ENCODE measurements around the gene BFSP1. TPM values are rescaled to one million over a fixed set of nuclear protein-coding genes. Genes with fewer than 3 reads are reported as not detected.

Gene BFSP1
- total RNA-seq, 1 donor from 2014 or later = 3.5 TPM

DNA sequence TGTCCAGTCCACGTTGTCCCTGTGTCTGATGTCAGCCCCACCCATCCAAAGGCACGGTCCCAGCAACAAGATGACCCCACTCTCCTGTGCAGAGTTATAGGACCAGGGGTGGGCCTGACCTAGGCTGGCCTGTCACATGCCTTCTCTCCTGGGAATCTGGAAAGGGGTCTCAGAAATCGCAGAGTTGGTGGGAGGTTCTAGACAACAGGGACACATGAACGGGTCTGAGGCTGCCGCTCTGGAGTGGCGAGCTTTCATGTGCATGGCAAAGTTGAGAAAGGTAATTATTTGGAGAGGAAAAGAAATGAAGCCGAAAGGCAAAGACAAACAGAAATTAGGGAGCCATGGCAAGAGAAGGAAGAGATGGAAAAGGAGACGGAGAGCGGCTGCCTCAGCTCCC, 29.5 kb downstream of the BFSP1 start:
- TF ChIP-seq CTCF (IDR thresholded peaks at IDR 0.05; ENCODE audit: unreplicated experiment) = no peak
- Mint-ChIP-seq H3K4me3 (ENCODE audit: unreplicated experiment) (no peak overlapping the region), H3K27ac (ENCODE audit: unreplicated experiment) (no peak overlapping the region), H3K27me3 (ENCODE audit: unreplicated experiment) (peaks cover 2% of the 10 kb centered on the region), H3K4me1 (ENCODE audit: unreplicated experiment) (peaks cover 6% of the 10 kb centered on the region), H3K36me3 (ENCODE audit: low read depth, unreplicated experiment) (no peaks in the 10 kb centered on the region), H3K9me3 (ENCODE audit: unreplicated experiment) (no peaks in the 10 kb centered on the region)
- no peak for DNase-seq (ENCODE audit: low spot score)

- no peak overlapping the region for H3K27ac Mint-ChIP-seq (ENCODE audit: unreplicated experiment)
- DNase-seq (ENCODE audit: low spot score) = no peak
These were observed 30.4 kb downstream of the BFSP1 start for GRCh38 chr20:17500826-17501225.

DNA sequence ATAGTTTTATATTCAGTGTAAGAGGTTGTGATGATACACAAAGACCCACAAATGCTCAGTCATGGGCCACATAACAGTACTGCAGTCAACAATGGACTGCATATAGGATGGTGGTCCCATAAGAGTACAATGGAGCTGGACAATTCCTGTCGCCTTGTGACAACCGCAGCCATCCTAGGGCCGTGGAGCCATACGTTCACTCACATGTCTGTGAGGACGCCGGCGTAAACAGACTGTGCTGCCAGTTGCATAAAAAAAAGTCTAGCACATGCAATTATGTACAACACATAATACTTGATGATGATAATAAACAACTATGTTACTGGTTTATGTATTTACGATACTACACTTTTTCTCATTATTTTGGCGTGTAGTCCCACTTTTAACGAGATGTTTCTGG, 30.9 kb downstream of the BFSP1 start:
- Mint-ChIP-seq H3K4me1 (ENCODE audit: unreplicated experiment) (peaks cover 6% of the 10 kb centered on the region), H3K4me3 (ENCODE audit: unreplicated experiment) (no peak overlapping the region), H3K27ac (ENCODE audit: unreplicated experiment) (no peak overlapping the region), H3K9me3 (ENCODE audit: unreplicated experiment) (no peaks in the 10 kb centered on the region), H3K36me3 (ENCODE audit: low read depth, unreplicated experiment) (no peaks in the 10 kb centered on the region), H3K27me3 (ENCODE audit: unreplicated experiment) (peaks cover 1% of the 10 kb centered on the region)
- TF ChIP-seq CTCF (IDR thresholded peaks at IDR 0.05; ENCODE audit: unreplicated experiment) = no peak
- no peak for DNase-seq (ENCODE audit: low spot score)

More at GRCh38 chr20:17500826-17501225, 30.4 kb downstream of the BFSP1 start:
- Mint-ChIP-seq H3K4me1 (ENCODE audit: unreplicated experiment) (peaks cover 6% of the 10 kb centered on the region), H3K9me3 (ENCODE audit: unreplicated experiment) (no peaks in the 10 kb centered on the region), H3K27me3 (ENCODE audit: unreplicated experiment) (peaks cover 1% of the 10 kb centered on the region), H3K4me3 (ENCODE audit: unreplicated experiment) (no peak overlapping the region), H3K36me3 (ENCODE audit: low read depth, unreplicated experiment) (no peaks in the 10 kb centered on the region)
- TF ChIP-seq CTCF (IDR thresholded peaks at IDR 0.05; ENCODE audit: unreplicated experiment) = no peak

GRCh38 chr20:17499041-17499440, 32.1 kb downstream of the BFSP1 start:
- Mint-ChIP-seq H3K4me1 (ENCODE audit: unreplicated experiment) (no peaks in the 10 kb centered on the region), H3K9me3 (ENCODE audit: unreplicated experiment) (no peaks in the 10 kb centered on the region), H3K27me3 (ENCODE audit: unreplicated experiment) (peaks cover 1% of the 10 kb centered on the region), H3K36me3 (ENCODE audit: low read depth, unreplicated experiment) (no peaks in the 10 kb centered on the region), H3K4me3 (ENCODE audit: unreplicated experiment) (no peak overlapping the region), H3K27ac (ENCODE audit: unreplicated experiment) (no peak overlapping the region)
- no peak for TF ChIP-seq CTCF (IDR thresholded peaks at IDR 0.05; ENCODE audit: unreplicated experiment)
- no peak for DNase-seq (ENCODE audit: low spot score)

GRCh38 chr20:17498641-17499040, 32.5 kb downstream of the BFSP1 start:
- Mint-ChIP-seq H3K27ac (ENCODE audit: unreplicated experiment) (no peak overlapping the region), H3K36me3 (ENCODE audit: low read depth, unreplicated experiment) (no peaks in the 10 kb centered on the region), H3K9me3 (ENCODE audit: unreplicated experiment) (no peaks in the 10 kb centered on the region), H3K27me3 (ENCODE audit: unreplicated experiment) (peaks cover 1% of the 10 kb centered on the region), H3K4me3 (ENCODE audit: unreplicated experiment) (no peak overlapping the region), H3K4me1 (ENCODE audit: unreplicated experiment) (no peaks in the 10 kb centered on the region)
- DNase-seq (ENCODE audit: low spot score) = no peak
- TF ChIP-seq CTCF (IDR thresholded peaks at IDR 0.05; ENCODE audit: unreplicated experiment) = no peak

Data from endothelial cell (in vitro differentiated cells).